Measurements from ENCODE around the gene RFX8.

DNA sequence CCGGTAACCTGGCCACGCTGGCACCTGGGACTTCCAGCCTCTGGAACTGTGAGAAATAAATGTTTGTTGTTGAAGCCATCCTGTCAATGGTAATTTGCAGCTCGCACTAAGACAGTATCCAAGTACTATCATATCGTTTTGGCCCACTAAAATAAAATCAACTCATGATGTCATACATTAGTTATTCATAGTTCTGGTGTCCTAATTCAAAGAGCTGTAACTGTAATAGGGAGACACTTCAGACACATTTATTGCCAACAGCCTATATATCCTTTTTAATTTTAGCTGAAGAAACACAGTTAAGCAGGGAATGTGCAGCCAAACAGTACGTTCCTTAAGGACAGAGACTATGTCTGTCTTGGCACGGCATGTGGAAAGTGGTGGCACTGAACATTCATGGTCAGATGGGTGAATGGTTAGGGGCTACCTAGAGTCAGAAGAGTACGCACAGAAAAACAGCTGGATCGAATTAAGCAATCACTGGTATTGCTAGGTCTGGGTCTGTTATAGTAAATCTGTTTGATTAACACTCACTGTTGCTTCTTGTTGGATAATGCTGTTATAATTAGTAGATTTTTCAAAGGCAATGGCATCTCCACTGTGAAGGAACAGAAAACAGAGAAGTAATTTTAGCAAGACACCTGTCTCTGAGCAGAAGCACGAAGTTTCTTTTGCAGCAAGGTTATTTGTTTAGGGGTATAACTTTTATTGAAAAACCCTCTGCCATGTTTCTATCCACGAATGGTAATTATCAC lies 46.3 kb downstream of the RFX8 start:
- TF ChIP-seq, protein P1, sequence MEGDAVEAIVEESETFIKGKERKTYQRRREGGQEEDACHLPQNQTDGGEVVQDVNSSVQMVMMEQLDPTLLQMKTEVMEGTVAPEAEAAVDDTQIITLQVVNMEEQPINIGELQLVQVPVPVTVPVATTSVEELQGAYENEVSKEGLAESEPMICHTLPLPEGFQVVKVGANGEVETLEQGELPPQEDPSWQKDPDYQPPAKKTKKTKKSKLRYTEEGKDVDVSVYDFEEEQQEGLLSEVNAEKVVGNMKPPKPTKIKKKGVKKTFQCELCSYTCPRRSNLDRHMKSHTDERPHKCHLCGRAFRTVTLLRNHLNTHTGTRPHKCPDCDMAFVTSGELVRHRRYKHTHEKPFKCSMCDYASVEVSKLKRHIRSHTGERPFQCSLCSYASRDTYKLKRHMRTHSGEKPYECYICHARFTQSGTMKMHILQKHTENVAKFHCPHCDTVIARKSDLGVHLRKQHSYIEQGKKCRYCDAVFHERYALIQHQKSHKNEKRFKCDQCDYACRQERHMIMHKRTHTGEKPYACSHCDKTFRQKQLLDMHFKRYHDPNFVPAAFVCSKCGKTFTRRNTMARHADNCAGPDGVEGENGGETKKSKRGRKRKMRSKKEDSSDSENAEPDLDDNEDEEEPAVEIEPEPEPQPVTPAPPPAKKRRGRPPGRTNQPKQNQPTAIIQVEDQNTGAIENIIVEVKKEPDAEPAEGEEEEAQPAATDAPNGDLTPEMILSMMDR (IDR thresholded peaks at IDR 0.05; ENCODE audit: low read depth, low read length) = no peak
- no peak for TF ChIP-seq EZH2phosphoT487 (IDR thresholded peaks at IDR 0.05; ENCODE audit: low read depth)
